HG02571 (cell line): Measurements from ENCODE around the gene PBX3.
"Not testable (repeated sequence)": the region's sequence is repeated elsewhere in the genome, so short reads cannot be mapped to it uniquely, and the experiment has no call there.

ENCODE experiments used
- ATAC-seq: cut with Tn5 transposase; IDR thresholded peaks from one replicate; pipeline ENCODE4 v1.9.1; 2021; ENCODE audit warnings: mild to moderate bottlenecking, moderate library complexity; ENCODE audit not compliant: unreplicated experiment

PBX3 gene

DNA sequence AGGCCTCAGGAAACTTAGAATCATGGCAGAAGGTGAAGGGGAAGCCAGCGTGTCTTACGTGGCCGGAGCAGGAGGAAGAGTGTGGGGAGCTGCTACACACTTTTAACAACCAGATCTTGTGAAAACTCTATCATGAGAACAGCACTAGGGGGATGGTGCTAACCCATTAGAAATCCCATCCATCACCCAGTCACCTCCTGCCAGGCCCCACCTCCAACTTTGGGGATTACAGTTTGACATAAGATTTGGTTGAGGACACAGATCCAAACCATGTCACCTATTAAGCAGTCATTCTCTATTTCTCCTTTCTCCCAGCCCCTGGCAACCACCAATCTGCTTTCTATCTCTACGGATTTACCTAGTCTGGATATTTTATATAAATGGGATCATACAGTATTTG lies 26.9 kb downstream of the PBX3 start:
- no peak for ATAC-seq

- ATAC-seq = not testable (repeated sequence)
These were observed 29.6 kb downstream of the PBX3 start for GRCh38 chr9:125776789-125777188.

DNA sequence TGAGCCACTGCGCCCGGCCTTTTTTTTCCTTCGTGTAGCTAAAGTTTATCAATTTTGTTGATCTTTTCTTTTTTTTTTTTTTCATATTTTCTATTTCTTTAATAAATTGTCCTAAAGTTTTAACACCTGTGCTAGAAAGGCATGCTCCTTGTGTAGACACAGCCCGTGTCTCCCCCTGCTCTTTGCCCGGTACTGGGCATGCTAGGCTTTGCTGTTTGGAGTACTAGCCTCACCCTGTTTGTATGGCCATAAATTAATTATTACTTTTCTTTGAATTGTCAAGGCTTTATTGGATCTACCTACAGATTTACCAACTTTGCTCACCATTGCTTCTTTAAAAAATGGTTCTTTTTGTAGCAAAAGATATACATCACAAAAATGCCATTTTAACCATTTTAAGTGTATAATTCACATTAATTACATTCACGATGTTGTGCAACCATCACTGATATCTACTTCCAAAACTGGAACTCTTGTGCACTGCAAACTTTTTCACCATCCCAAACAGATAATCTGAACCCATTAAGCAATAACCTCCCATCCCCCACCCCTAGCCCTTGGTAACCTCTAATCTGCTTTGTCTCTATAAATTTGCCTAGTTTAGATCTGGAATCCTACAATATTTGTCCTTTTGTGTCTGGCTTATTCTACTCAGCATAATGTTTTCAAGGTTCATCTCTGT lies 31.5 kb downstream of the PBX3 start:
- ATAC-seq = not testable (repeated sequence)

- ATAC-seq = not testable (repeated sequence)
These were observed 32.0 kb downstream of the PBX3 start for GRCh38 chr9:125779220-125779565.

DNA sequence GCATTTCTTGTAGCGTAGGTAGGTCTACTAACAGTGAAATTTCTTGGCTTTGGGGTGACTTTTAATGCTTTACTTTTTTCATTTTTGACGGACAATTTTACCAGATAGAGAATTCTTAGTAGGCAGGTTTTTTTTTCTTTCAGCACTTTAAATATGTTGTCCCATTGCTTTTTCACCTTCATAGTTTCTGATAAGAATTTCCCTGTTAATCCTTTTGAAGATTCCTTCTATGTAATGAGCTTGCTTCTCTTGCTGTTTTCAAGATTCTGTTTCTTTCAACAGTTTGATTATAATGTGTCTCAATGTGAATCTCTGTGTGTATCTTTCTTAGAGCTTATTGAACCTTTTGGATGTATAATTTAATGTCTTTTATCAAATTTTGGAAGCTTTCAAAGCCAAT lies 35.5 kb downstream of the PBX3 start:
- no peak for ATAC-seq

DNA sequence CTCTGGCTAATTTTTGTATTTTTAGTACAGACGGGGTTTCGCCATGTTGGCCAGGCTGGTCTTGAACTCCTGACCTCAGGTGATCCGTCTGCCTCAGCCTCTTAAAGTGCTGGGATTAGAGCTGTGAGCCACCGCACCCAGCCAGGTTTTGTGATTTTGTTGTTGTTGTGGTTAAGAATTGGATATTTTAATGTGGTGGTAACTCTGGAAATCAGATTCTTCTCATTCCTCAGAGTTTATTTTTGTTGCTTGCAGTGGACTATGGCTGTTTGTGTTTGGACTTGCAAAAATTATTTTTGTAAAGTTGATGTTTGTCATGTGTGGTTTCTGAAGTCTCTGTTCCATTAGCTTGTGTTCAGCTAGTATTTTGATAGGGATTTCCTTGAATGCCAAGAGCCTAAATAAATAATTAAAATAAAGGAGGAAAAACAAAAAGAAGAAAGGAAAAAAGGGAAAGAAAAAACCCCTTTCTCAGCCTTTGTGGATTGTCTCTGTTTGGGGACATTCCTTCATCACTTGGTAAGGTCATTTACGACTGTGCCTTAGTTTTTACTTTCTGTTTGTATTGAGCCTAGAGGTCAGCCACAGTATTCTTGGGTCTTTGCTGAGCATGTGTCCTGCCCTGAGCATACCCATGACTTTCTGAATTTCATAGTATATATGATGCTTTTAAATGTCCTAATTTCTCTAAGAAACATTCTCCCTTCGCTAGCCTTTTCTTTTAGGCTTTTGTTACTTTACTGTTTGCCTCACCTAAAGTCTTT lies 37.3 kb downstream of the PBX3 start:
- no peak for ATAC-seq

- no peak for ATAC-seq
These were observed 38.1 kb downstream of the PBX3 start for GRCh38 chr9:125785248-125785751.

- ATAC-seq = no peak
These were observed 40.5 kb downstream of the PBX3 start for GRCh38 chr9:125787715-125788114.

GRCh38 chr9:125789196-125789595 lies 42.0 kb downstream of the PBX3 start:
- no peak for ATAC-seq

- no peak for ATAC-seq
These were observed 47.5 kb downstream of the PBX3 start for GRCh38 chr9:125794708-125795107.

GRCh38 chr9:125795970-125796596 lies 48.9 kb downstream of the PBX3 start:
- ATAC-seq = no peak

GRCh38 chr9:125797930-125798329 lies 50.8 kb downstream of the PBX3 start:
- ATAC-seq = no peak

- ATAC-seq = no peak
These were observed 56.4 kb downstream of the PBX3 start for GRCh38 chr9:125803526-125803925.

DNA sequence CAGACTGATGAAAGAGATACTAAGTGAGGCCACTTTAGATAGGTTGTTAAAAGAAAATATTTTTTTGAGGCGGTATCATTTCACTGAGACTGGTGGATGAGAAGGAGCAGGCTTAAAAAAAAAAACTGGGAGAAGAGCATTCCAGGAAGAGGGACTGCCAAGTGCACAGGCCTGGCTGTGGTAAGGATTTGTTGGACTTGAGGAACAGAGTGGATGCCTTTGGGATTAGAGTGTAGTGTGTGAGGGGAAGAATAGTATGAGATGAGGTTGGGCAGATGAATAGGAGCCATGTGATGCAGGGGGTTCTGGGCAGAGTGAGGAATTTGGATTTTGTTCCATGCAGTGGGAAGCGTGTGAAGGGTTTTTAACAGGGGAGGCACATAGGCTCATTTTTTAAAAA lies 57.9 kb downstream of the PBX3 start:
- ATAC-seq = no peak

DNA sequence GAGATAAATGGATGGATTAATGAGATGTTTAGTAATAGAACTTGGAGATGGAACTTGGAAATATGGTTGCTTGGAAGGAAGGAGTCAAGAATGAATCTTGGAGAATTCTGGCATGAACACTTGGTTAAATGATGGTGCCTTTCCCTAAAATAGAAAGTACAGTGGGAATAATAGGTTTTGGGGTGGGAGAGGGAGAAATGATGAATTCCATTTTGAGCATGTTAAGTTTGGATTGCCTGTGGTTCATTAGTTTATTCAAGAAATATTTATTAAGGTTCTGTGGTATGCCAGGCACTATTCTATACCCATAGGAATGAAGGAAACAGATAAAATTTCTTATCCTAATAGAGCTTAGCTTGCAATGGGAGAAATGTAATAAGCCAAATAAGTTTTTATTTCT lies 58.4 kb downstream of the PBX3 start:
- no peak for ATAC-seq

DNA sequence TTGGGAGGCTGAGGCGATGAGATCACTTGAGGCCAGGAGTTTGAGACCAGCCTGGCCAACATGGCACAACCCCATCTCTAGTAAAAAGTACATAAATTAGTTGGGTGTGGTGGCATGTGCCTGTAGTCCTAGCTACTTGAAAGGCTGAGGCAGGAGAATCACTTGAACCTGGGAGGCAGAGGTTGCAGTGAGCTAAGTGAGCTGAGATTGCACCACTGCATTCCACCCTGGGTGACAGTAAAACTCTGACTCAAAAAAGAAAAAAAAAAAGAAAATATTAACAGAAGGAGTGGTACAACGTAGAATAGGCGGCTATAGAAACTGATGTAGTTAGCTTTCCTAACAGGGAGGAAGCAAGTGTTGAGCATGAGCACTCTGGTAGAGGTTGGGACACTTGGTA lies 59.9 kb downstream of the PBX3 start:
- ATAC-seq = no peak

GRCh38 chr9:125810161-125810560 lies 63.0 kb downstream of the PBX3 start:
- ATAC-seq = no peak

GRCh38 chr9:125811002-125811401 lies 63.8 kb downstream of the PBX3 start:
- no peak for ATAC-seq

GRCh38 chr9:125812403-125812802 lies 65.2 kb downstream of the PBX3 start:
- ATAC-seq = no peak

- no peak for ATAC-seq
These were observed 68.4 kb downstream of the PBX3 start for GRCh38 chr9:125815568-125815967.

- ATAC-seq = no peak
These were observed 69.1 kb downstream of the PBX3 start for GRCh38 chr9:125816321-125816720.
